AG09309 (cell line): Measurements from ENCODE around the gene HMGN4.
A peak's percentile ranks its signal among the peaks of the same experiment; 100 is the strongest.

Source experiments
- DNase-seq: peaks from one replicate; pipeline ENCODE4 v3.0.0-alpha.2; 2010; ENCODE audit warnings: low read depth
- H3K4me3 ChIP-seq: 2 replicates; pipeline ENCODE4 v1.5.1; 2011; ENCODE audit warnings: mild to moderate bottlenecking, low read depth, low read length, moderate library complexity; ENCODE audit not compliant: control insufficient read depth
- TF ChIP-seq, protein P1 (sequence below): IDR thresholded peaks from 2 replicates; pipeline ENCODE4 v1.5.1; 2011; ENCODE audit warnings: mild to moderate bottlenecking, low read depth, low read length, inconsistent platforms; ENCODE audit not compliant: insufficient read depth, control insufficient read depth; ENCODE audit errors: missing control alignments

Gene HMGN4

DNA sequence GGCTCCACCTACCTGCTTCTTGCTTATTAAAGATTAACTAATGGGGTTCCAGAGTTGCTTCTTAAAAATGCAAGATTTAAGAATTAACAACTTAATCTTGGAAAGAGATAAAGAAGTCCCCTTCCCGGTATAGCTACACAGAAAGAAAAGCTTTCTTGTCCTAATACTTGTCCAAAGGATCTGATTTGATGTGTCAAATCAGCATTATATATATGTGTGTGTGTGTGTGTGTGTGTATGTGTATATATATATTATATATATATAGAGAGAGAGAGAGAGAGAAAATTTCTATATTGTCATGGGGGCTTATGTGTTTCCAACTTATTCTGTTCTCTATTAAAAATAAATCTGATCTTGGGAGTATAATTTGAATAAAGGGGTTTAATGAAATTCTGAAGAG is 4.6 kb upstream of the HMGN4 start:
- H3K4me3 ChIP-seq = peak overlapping the region; percentile 81
- TF ChIP-seq, protein P1, sequence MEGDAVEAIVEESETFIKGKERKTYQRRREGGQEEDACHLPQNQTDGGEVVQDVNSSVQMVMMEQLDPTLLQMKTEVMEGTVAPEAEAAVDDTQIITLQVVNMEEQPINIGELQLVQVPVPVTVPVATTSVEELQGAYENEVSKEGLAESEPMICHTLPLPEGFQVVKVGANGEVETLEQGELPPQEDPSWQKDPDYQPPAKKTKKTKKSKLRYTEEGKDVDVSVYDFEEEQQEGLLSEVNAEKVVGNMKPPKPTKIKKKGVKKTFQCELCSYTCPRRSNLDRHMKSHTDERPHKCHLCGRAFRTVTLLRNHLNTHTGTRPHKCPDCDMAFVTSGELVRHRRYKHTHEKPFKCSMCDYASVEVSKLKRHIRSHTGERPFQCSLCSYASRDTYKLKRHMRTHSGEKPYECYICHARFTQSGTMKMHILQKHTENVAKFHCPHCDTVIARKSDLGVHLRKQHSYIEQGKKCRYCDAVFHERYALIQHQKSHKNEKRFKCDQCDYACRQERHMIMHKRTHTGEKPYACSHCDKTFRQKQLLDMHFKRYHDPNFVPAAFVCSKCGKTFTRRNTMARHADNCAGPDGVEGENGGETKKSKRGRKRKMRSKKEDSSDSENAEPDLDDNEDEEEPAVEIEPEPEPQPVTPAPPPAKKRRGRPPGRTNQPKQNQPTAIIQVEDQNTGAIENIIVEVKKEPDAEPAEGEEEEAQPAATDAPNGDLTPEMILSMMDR = no peak
- no peak for DNase-seq

DNA sequence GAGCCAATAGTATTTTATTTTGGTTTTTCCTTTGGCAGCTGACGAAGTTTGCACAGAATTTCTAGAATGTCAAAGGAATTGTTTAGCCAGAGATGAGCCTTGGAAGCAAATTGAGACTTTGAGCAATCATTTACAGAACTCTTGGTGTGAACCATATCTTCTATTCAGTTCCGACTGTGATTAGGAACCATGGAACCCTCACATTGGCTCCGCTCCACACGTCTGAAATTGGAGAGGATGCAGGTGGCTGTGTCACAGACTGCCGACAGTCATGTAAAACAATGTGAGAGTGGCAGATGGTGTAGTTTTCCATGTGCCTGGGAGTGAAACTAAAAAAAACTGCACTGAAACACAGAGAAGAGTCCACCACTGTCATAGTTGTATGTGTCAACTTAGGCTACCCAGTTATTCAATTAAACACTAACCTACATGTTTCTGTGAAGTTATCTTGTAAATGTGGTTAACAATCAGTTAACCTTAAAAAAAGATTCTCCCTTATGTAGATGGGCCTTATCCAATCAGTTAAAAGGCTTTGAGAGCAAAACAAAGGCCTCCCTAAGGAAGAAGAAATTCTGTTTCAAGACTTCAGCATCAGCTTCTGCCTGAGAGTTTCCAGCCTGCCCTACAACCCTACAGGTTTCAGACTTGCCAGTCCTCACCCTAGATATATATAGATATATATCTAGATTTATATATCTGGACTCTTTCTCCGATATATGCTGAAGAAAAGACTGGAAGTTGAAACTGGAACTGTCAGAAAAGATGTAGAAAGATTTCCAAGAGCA is 3.3 kb upstream of the HMGN4 start:
- TF ChIP-seq, protein P1 = no peak
- no peak for DNase-seq
- no peak overlapping the region for H3K4me3 ChIP-seq

DNA sequence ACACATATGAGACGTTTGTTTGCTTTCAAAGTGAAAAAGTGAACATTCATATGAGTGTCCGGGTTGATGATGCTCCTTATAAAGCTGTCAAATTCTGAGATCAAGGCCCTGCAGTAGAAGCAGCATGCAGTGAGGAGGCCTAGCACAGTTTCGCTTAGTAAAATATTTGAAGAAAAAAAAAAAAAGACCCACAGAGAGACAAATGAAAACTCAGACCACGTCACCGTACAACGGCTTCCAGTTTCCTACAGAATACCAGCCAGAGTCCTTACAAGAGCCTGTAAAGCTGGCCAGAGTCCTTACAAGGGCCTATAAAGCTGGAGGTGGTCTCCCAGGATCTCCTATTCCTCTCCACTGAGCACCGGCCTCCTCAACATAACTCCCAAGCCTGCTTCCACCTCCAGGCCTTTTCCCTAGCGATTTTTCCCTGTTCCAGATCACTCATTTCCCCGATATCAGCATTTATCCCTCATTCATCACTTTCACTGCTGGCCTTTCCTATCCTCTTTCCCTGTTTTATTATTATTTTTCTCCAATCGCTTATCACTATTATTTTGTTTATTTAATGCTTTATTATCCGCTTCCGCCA is 1.5 kb upstream of the HMGN4 start:
- TF ChIP-seq, protein P1 = no peak
- H3K4me3 ChIP-seq = peak overlapping the region; percentile 95
- no peak for DNase-seq

DNA sequence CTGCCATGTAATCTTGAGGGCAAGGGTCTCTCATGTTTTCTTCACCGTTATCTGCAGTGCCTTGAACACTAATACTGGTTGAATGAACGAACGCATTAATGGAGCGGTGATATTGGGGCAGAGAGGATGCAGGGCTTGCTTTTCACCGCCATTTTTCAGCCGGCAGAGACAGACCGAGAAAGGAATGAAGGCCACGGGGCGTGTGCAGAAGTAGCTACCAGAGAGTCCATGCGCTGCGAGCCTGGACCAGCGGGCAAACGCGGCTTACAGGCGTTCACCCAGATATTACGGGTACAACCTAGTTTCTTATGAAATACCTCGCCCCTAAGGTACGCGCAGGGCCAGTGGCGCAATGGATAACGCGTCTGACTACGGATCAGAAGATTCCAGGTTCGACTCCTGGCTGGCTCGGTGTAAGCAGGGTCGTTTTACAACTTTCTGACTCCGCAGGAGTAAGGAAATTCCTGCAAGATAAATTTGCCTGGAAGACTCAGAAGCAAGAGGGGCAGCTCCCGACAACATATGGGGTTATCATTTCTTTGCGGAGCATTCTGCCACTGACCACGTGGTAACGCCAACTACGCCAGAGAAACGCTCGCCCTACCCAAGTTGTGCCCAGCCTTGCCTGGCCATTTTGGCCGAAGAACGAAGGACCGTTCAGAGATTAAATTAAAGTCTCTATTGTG is 863 bp upstream of the HMGN4 start:
- peak overlapping the region; percentile 95 for H3K4me3 ChIP-seq
- TF ChIP-seq, protein P1 = no peak
- DNase-seq = peak; percentile 81

DNA sequence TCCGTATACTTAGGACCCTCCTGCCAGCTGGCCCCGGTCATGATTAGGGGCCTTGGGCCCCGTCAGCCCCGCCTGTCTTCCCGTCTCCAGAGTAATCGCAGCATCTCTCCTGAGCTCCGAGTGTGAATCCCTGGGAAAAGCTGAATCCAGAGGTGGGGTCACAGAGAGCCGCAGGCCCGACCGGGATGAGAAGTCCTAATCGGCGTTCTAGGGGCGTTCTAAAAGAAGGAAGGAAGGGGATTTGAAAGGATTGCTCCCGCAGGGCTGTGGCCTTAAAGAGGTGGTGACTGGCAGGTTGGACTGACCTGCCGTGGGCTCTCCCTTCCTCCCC is 371 bp downstream of the HMGN4 start:
- TF ChIP-seq, protein P1 = no peak
- no peak for DNase-seq
- H3K4me3 ChIP-seq = peak overlapping the region; percentile 95

DNA sequence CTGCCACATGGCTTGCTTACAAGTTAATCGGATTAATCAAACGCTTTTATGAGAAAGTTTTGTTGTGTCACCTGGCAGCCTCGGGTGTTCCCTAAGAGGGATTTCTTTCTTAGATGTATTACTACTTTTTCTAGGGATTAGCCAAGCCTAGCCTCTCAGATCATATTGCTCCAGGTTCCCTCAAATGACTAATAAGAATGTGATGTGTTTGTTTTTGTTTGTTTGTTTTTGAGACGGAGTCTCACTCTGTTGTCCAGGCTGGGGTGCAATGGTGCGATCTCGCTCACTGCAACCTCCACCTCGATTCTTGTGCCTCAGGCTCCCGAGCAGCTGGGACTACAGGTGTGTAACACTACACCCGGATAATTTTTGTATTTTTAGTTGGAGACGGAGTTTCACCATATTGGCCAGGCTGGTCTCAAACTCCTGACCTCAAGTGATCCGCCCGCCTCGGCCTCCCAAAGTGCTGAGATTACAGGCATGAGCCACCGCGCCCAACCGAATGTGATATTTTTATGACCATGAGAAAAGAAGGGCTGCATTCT is 977 bp downstream of the HMGN4 start:
- peak overlapping the region; percentile 95 for H3K4me3 ChIP-seq
- no peak for DNase-seq
- TF ChIP-seq, protein P1 = no peak
